ENCODE measurements around the gene CHST6. TPM values are rescaled to one million over a fixed set of nuclear protein-coding genes. Genes with fewer than 3 reads are reported as not detected.

The CHST6 gene
- total and polyA plus RNA-seq, 2 of the 8 experiments (the other 6 are each of a cell fraction or from before 2014, with no cell fraction given) = 18.2 to 25.4 TPM

GRCh38 chr16:75506107-75506506, 10.9 kb upstream of the CHST6 start:
- Histone ChIP-seq H3K18ac (ENCODE audit: extremely low read depth, low read length) (no peak overlapping the region), H3K56ac (replicated peaks; ENCODE audit: insufficient read length, low read depth, low read length) (no peak overlapping the region), H4K8ac (ENCODE audit: extremely low read depth, insufficient read depth, low read length) (no peak overlapping the region), H3K27ac (ENCODE audit: low read depth, low read length) (no peak overlapping the region), H3K79me2 (ENCODE audit: control insufficient read depth in 1 of 2, insufficient read depth in 2 of 2, low read length in 2 of 2) (no peaks in the 10 kb centered on the region), H2BK15ac (ENCODE audit: low read length) (no peak overlapping the region), H4K20me1 (replicated peaks in 1 of 2; ENCODE audit: control insufficient read depth in 1 of 2, insufficient read depth in 2 of 2, low read length in 2 of 2) (no peaks in the 10 kb centered on the region), H2BK20ac (ENCODE audit: low read length) (no peak overlapping the region), H3K4me3 (ENCODE audit: extremely low read depth in 1 of 4, insufficient read depth in 2 of 4, low read depth in 3 of 4, low read length in 4 of 4) (no peak overlapping the region), H4K5ac (ENCODE audit: insufficient read length, low read depth, low read length) (no peak overlapping the region), H2BK120ac (replicated peaks; ENCODE audit: low read depth, low read length) (no peak overlapping the region), H3K23me2 (ENCODE audit: low read depth, low read length) (no peaks in the 10 kb centered on the region), H3K79me1 (ENCODE audit: low read depth, low read length) (no peaks in the 10 kb centered on the region), H2AFZ (ENCODE audit: low read length) (no peak overlapping the region), H3K23ac (ENCODE audit: insufficient read length) (no peak overlapping the region), H3K9me3 (ENCODE audit: insufficient read depth in 2 of 2, low read depth in 1 of 2, low read length in 1 of 2) (no peaks in the 10 kb centered on the region), H3K4ac (replicated peaks; ENCODE audit: insufficient read length, low read depth, low read length) (no peak overlapping the region), H3K9ac (replicated peaks in 1 of 4; ENCODE audit: extremely low read depth in 1 of 4, low read depth in 3 of 4, low read length in 3 of 4) (no peak overlapping the region), H3K4me2 (ENCODE audit: insufficient read depth in 1 of 2, low read depth in 2 of 2, low read length in 2 of 2) (no peak overlapping the region), H4K91ac (replicated peaks; ENCODE audit: insufficient read length, low read length) (no peak overlapping the region), H2BK12ac (ENCODE audit: low read depth, low read length) (no peak overlapping the region), H2AK5ac (ENCODE audit: low read depth, low read length) (no peak overlapping the region), H3K36me3 (ENCODE audit: control insufficient read depth in 2 of 4, insufficient read depth in 4 of 4, low read length in 3 of 4) (no peaks in the 10 kb centered on the region), H2BK5ac (ENCODE audit: low read depth, low read length) (no peak overlapping the region), H3K27me3 (replicated peaks in 1 of 4; ENCODE audit: control insufficient read depth in 3 of 4, extremely low read depth in 1 of 4, insufficient read depth in 3 of 4, low read length in 3 of 4) (no peaks in the 10 kb centered on the region; a peak in 1 of 7 replicates), H3K14ac (ENCODE audit: insufficient read length) (no peak overlapping the region), H3K4me1 (replicated peaks in 1 of 4; ENCODE audit: control insufficient read depth in 3 of 4, insufficient read depth in 4 of 4, low read length in 3 of 4) (no peaks in the 10 kb centered on the region)
- ChIA-PET POLR2A (ENCODE audit: partially characterized antibody) (interaction anchor here (1.0 kb wide), 1 partner anchor 11 kb away, joined by 3 read pairs; the partner anchor contains the start of gene CHST6), CTCF (ENCODE audit: partially characterized antibody) (interaction anchor here (0.7 to 7.3 kb wide), 4 partner anchors 10 to 53 kb away, joined by 3 to 40 read pairs (median 6); partner anchors contain the start of gene CHST6)
- WGBS, 2 experiments (ENCODE audit: extremely low coverage in 1 of 2, insufficient coverage in 1 of 2, insufficient read length in 1 of 2, insufficient replicate concordance in 2 of 2, low coverage in 1 of 2, low lambda C conversion rate in 2 of 2, missing lambda C conversion rate in 1 of 2) = 83% methylated on average over 3 of the region's 3 CpGs; no CpG with 5 or more reads in 1 of the 2 experiments
- DNase-seq (ENCODE audit: low read depth in 1 of 2, low spot score in 2 of 2) (no peak), FAIRE-seq (no peak)
- no peak for TF ChIP-seq ASH2L (IDR thresholded peaks at IDR 0.05; ENCODE audit: low read length)
- no peak for TF ChIP-seq NANOG (IDR thresholded peaks at IDR 0.05; ENCODE audit: insufficient read depth, low read depth, low read length, poor library complexity, severe bottlenecking)
- no peak for TF ChIP-seq SIN3A (conservative IDR thresholded peaks at IDR 0.05 in 1 of 2, IDR thresholded peaks at IDR 0.05 in 1 of 2; ENCODE audit: low read depth in 1 of 2, low read length in 2 of 2)
- no peak for TF ChIP-seq CTBP2 (IDR thresholded peaks at IDR 0.05; ENCODE audit: borderline replicate concordance, insufficient read depth, insufficient read length, low read length)
- TF ChIP-seq KDM5A (IDR thresholded peaks at IDR 0.05; ENCODE audit: low read length) = no peak
- TF ChIP-seq EZH2 (IDR thresholded peaks at IDR 0.05; ENCODE audit: low read depth, low read length, severe bottlenecking) = no peak
- no peak for TF ChIP-seq FOSL1 (IDR thresholded peaks at IDR 0.05; ENCODE audit: insufficient read depth, low read depth, low read length)
